Stimulated activated CD4-positive, alpha-beta T cell treated with anti-CD3 and anti-CD28 coated beads, Interleukin-1b, Interleukin-23, amount 100 ng/mL, for 24 hours (primary cell): ENCODE measurements around the gene TRMT44.
A peak's percentile ranks its signal among the peaks of the same experiment; 100 is the strongest.
"Not testable (repeated sequence)": the region's sequence is repeated elsewhere in the genome, so short reads cannot be mapped to it uniquely, and the experiment has no call there.

Source experiments
- DNase-seq, 4 experiments: peaks; one replicate each; pipeline ENCODE4 v3.0.0-alpha.2; 2020; ENCODE audit warnings: low read depth in 4 of 4, low spot score in 1 of 4

Gene TRMT44

GRCh38 chr4:8467016-8467415 is 26.4 kb downstream of the TRMT44 start:
- DNase-seq, result no peak

- DNase-seq, result peak; percentile 16 to 42 (median 28)
These were observed 28.4 kb downstream of the TRMT44 start for GRCh38 chr4:8468746-8469535.

- DNase-seq, result no peak
These were observed 29.0 kb downstream of the TRMT44 start for GRCh38 chr4:8469550-8469949.

- DNase-seq, result no peak
These were observed 30.0 kb downstream of the TRMT44 start for GRCh38 chr4:8470451-8471024.

GRCh38 chr4:8471211-8471875 is 30.8 kb downstream of the TRMT44 start:
- DNase-seq, result no peak

GRCh38 chr4:8472158-8472688 is 31.6 kb downstream of the TRMT44 start:
- DNase-seq, result no peak

GRCh38 chr4:8472689-8473197 is 32.2 kb downstream of the TRMT44 start:
- DNase-seq, result no peak

GRCh38 chr4:8473198-8473919 is 32.8 kb downstream of the TRMT44 start:
- no peak for DNase-seq

- no peak for DNase-seq
These were observed 33.5 kb downstream of the TRMT44 start for GRCh38 chr4:8473920-8474590.

- no peak for DNase-seq
These were observed 34.3 kb downstream of the TRMT44 start for GRCh38 chr4:8474856-8475255.

- no peak for DNase-seq
These were observed 35.4 kb downstream of the TRMT44 start for GRCh38 chr4:8475751-8476575.

- no peak for DNase-seq
These were observed 36.6 kb downstream of the TRMT44 start for GRCh38 chr4:8477095-8477635.

GRCh38 chr4:8477676-8478075 is 37.1 kb downstream of the TRMT44 start:
- DNase-seq, result no peak

GRCh38 chr4:8478371-8478770 is 37.8 kb downstream of the TRMT44 start:
- DNase-seq, result no peak

- no peak for DNase-seq
These were observed 38.5 kb downstream of the TRMT44 start for GRCh38 chr4:8478801-8479744.

- no peak for DNase-seq
These were observed 39.6 kb downstream of the TRMT44 start for GRCh38 chr4:8480221-8480620.

GRCh38 chr4:8486643-8487042 is 46.1 kb downstream of the TRMT44 start:
- not testable (repeated sequence) for DNase-seq

GRCh38 chr4:8488791-8489369 is 48.3 kb downstream of the TRMT44 start:
- no peak for DNase-seq
